ENCODE results near the gene VTI1A.
"Not testable (repeated sequence)": the region's sequence is repeated elsewhere in the genome, so short reads cannot be mapped to it uniquely, and the experiment has no call there.

VTI1A gene

DNA sequence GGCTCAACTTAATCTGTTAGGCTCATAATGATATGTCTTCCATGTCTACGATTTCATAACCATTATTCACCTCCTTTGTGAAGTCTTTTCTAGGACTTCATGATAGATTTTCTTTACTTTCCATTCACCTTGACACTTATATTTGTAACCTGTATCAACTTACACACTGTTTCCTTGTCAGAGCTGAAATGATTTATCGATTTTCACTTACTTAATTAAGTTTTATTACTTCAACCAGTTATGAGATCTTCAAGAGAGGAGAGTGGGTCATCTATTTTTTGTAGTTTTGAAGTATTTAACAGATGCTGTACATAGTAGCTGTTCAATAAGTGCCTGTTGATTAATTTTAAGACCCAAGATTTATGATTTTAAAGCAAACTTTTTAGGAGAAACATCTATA, 37.4 kb downstream of the VTI1A start:
- DNase-seq (ENCODE audit: low read depth): no peak
- no peak overlapping the region for H3K4me3 ChIP-seq (ENCODE audit: low read depth, low read length)
- TF ChIP-seq, protein P1, sequence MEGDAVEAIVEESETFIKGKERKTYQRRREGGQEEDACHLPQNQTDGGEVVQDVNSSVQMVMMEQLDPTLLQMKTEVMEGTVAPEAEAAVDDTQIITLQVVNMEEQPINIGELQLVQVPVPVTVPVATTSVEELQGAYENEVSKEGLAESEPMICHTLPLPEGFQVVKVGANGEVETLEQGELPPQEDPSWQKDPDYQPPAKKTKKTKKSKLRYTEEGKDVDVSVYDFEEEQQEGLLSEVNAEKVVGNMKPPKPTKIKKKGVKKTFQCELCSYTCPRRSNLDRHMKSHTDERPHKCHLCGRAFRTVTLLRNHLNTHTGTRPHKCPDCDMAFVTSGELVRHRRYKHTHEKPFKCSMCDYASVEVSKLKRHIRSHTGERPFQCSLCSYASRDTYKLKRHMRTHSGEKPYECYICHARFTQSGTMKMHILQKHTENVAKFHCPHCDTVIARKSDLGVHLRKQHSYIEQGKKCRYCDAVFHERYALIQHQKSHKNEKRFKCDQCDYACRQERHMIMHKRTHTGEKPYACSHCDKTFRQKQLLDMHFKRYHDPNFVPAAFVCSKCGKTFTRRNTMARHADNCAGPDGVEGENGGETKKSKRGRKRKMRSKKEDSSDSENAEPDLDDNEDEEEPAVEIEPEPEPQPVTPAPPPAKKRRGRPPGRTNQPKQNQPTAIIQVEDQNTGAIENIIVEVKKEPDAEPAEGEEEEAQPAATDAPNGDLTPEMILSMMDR (IDR thresholded peaks at IDR 0.05; ENCODE audit: control insufficient read depth, extremely low read depth, insufficient read depth): no peak

DNA sequence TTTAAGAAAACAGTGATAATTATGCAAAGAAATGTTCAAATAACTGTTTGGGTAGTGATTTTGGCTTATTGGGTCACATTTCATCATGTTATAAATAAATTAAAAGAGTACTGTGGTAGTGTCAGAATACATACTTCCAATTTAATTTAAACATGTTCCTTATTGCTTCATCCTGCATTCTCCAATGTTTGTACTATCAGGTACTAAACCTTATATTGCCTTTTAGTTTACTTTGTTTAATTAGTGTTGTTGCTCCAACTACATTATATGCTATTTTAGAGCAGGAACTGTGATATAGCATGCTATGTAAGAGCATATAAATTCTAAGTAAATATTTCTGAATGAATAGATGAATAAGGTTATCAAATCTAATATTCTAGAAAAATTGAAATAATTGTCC, 40.9 kb downstream of the VTI1A start:
- DNase-seq (ENCODE audit: low read depth): no peak
- TF ChIP-seq, protein P1 (IDR thresholded peaks at IDR 0.05; ENCODE audit: control insufficient read depth, extremely low read depth, insufficient read depth): no peak
- H3K4me3 ChIP-seq (ENCODE audit: low read depth, low read length): no peak overlapping the region

DNA sequence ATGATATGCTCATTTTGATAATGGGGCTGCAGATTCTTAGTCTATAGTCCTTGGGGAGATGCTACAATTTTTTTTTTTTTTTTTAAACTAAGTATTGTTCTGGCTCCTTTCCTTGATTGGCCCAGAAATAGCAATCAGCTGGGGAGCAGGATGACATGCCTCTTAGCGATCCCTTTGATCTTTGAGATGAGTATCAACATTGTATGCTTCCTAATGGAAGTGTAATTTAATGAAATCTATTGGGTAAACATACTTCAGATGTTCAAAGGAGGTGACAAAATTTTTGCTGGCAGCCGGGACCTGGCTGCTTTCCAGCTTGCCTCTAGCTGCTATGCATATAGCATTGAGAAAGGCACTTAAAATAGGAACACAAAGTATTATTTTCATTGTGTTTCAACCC, 43.5 kb downstream of the VTI1A start:
- TF ChIP-seq, protein P1 (IDR thresholded peaks at IDR 0.05; ENCODE audit: control insufficient read depth, extremely low read depth, insufficient read depth): no peak
- DNase-seq (ENCODE audit: low read depth): no peak

DNA sequence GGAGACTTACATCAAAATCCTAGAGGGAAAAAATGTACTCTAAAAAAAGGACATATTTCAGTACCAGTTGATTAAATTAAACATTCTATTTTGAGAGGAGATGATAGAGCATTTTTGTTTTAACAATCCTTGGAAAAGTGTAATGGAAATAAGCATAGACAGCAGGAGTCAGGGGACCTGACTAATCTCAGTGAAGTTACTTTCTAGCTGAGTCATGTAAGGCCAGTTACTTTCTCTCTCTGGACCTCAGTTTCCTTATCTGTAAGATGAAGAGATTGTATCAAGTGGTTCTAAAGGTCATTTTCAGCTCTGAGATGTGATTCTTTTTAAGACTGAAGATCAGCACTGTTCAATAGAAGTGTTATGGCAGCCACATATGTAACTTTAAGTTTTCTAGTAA, 44.1 kb downstream of the VTI1A start:
- DNase-seq (ENCODE audit: low read depth): no peak
- TF ChIP-seq, protein P1 (IDR thresholded peaks at IDR 0.05; ENCODE audit: control insufficient read depth, extremely low read depth, insufficient read depth): no peak
- H3K4me3 ChIP-seq (ENCODE audit: low read depth, low read length): no peak overlapping the region

More for the DNA sequence above, 43.5 kb downstream of the VTI1A start:
- H3K4me3 ChIP-seq (ENCODE audit: low read depth, low read length): no peak overlapping the region

DNA sequence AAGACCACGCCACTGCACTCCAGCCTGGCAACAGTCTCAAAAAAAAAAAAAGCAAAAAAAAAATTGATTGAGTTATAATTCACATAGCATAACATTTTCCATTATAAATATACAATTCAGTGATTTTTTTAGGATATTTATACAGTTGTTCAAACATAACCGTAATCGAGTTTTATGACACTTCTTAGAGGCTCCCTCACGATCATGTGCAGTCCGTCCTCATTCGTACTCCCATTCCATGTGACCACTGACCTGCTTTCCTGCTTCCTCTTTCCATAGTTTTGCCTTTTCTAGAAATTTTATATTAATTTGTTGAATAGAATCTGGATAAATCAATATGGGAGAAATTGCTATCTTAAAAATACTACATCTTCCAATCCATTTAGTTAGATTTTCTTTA, 45.7 kb downstream of the VTI1A start:
- no peak for DNase-seq (ENCODE audit: low read depth)
- TF ChIP-seq, protein P1 (IDR thresholded peaks at IDR 0.05; ENCODE audit: control insufficient read depth, extremely low read depth, insufficient read depth): no peak
- H3K4me3 ChIP-seq (ENCODE audit: low read depth, low read length): no peak overlapping the region

DNA sequence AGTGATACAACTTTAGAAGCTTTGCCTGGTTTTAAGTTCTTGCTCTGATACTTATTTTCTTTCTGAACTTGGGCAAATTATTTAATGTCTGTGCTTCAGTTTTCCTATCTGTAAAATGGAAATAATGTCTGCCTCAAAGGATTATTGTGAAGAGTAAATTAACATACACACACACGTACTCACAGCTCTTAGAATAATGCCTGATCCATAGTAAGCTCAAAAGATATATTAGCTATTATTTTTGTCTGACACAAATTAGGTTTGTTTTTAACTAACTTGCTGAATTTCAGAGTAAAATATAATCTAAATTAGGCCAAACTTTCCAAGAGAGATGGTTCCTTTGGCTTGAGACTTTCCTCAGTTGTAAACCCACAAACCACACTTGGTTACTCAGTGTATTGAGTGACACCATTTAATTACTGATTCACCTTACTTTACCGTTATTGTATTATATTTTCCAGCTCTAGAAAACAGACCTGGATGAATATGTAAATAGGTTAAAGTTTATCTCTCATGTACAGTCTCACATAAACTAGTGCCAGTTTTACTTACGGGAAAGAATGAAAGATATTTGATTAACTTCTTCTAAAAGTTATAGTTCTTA, 50.4 kb downstream of the VTI1A start:
- H3K4me3 ChIP-seq (ENCODE audit: low read depth, low read length): no peak overlapping the region
- no peak for DNase-seq (ENCODE audit: low read depth)
- TF ChIP-seq, protein P1 (IDR thresholded peaks at IDR 0.05; ENCODE audit: control insufficient read depth, extremely low read depth, insufficient read depth): no peak

DNA sequence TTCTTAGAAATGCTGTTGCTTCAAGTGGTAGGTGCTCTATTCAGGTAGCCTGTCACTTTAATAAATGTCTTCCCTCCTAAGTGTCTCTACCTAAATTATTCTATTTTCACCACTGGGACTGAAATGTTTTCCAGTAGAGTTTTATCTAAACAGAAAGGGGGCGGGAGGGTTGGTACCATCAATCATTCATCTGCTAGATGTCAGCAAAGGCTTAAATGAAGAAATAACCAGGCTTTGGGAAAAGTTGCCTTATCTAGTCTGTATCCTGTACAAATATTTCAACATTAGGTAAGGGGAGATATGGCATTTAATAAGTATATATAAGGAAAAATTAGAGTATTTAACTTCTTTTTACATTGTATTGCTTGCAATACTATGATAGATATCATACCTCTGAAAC, 51.8 kb downstream of the VTI1A start:
- TF ChIP-seq, protein P1 (IDR thresholded peaks at IDR 0.05; ENCODE audit: control insufficient read depth, extremely low read depth, insufficient read depth): no peak
- no peak for DNase-seq (ENCODE audit: low read depth)
- no peak overlapping the region for H3K4me3 ChIP-seq (ENCODE audit: low read depth, low read length)

DNA sequence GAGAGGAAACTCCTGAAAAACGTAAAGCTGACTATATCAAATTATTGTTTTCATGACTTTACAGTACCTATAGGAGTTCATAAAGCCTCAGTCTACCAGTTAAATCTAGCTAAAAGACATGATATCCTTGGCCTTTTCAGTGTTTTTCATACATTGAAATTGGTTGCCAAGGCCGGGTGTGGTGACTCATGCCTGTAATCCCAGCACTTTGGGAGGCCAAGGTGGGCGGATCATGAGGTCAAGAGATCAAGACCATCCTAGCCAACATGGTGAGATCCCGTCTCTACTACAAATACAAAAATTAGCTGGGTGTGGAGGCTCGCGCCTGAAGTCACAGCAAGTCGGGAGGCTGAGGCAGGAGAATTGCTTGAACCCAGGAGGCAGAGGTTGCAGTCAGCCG, 53.0 kb downstream of the VTI1A start:
- H3K4me3 ChIP-seq (ENCODE audit: low read depth, low read length); DNase-seq (ENCODE audit: low read depth): not testable (repeated sequence)
